ENCODE measurements around the gene PHF14.
"Not testable (repeated sequence)": the region's sequence is repeated elsewhere in the genome, so short reads cannot be mapped to it uniquely, and the experiment has no call there.

Gene PHF14

GRCh38 chr7:10990748-10991147, 17.1 kb downstream of the PHF14 start:
- not testable (repeated sequence) for DNase-seq

- DNase-seq, result not testable (repeated sequence)
Measured at GRCh38 chr7:10995482-10996166, 22.0 kb downstream of the PHF14 start.

- no peak for DNase-seq
Measured at GRCh38 chr7:10998996-10999757, 25.5 kb downstream of the PHF14 start.

- no peak for DNase-seq
Measured at GRCh38 chr7:11005202-11005601, 31.5 kb downstream of the PHF14 start.

GRCh38 chr7:11006291-11006690, 32.6 kb downstream of the PHF14 start:
- DNase-seq, result no peak

- DNase-seq, result no peak
Measured at GRCh38 chr7:11009631-11010030, 36.0 kb downstream of the PHF14 start.

- DNase-seq, result no peak
Measured at GRCh38 chr7:11021468-11021867, 47.8 kb downstream of the PHF14 start.

- no peak for DNase-seq
Measured at GRCh38 chr7:11026452-11027359, 53.0 kb downstream of the PHF14 start.

GRCh38 chr7:11035661-11036060, 62.0 kb downstream of the PHF14 start:
- DNase-seq, result no peak

GRCh38 chr7:11039974-11040373, 66.3 kb downstream of the PHF14 start:
- DNase-seq, result no peak

GRCh38 chr7:11054033-11054432, 80.4 kb downstream of the PHF14 start:
- DNase-seq, result no peak

GRCh38 chr7:11060893-11061292, 87.2 kb downstream of the PHF14 start:
- no peak for DNase-seq

GRCh38 chr7:11062110-11062509, 88.4 kb downstream of the PHF14 start:
- DNase-seq, result no peak

- DNase-seq, result no peak
Measured at GRCh38 chr7:11069591-11069990, 95.9 kb downstream of the PHF14 start.

- DNase-seq, result no peak
Measured at GRCh38 chr7:11077816-11078215, 104.1 kb downstream of the PHF14 start.

GRCh38 chr7:11078247-11078834, 104.7 kb downstream of the PHF14 start:
- no peak for DNase-seq

- DNase-seq, result no peak
Measured at GRCh38 chr7:11079907-11080306, 106.2 kb downstream of the PHF14 start.

- no peak for DNase-seq
Measured at GRCh38 chr7:11082121-11082520, 108.4 kb downstream of the PHF14 start.

- no peak for DNase-seq
Measured at GRCh38 chr7:11082552-11083213, 109.0 kb downstream of the PHF14 start.

GRCh38 chr7:11083214-11083568, 109.5 kb downstream of the PHF14 start:
- no peak for DNase-seq

GRCh38 chr7:11104578-11104977, 130.9 kb downstream of the PHF14 start:
- DNase-seq, result no peak

GRCh38 chr7:11109659-11110058, 136.0 kb downstream of the PHF14 start:
- no peak for DNase-seq
